Right lobe of liver (tissue), 6 donors: Measurements from ENCODE around the gene AEBP1. TPM values are rescaled to one million over a fixed set of nuclear protein-coding genes. Genes with fewer than 3 reads are reported as not detected.

ENCODE experiments used
- ATAC-seq, 4 donors: fragments of 200-7000 bp; cut with Tn5 transposase; one replicate each; pipeline ENCODE4 v1.9.1; 2020; ENCODE audit warnings: mild to moderate bottlenecking in 4 of 4, moderate library complexity in 4 of 4
- DNase-seq, 3 donors: peaks; one replicate each; pipeline ENCODE4 v3.0.0-alpha.2; 2020
- H3K27ac ChIP-seq, 3 donors: fragments of 200-600 bp; one replicate each; pipeline ENCODE4 v1.8.0; 2022
- H3K27me3 ChIP-seq, 2 donors: fragments of 200-600 bp; one replicate each; pipeline ENCODE4 v1.8.0; 2022
- H3K36me3 ChIP-seq, 4 donors: fragments of 200-600 bp; sonication (generic) in 1 of 4; one replicate each; pipeline versions ENCODE4 v1.5.1 to v1.8.0; 2017 to 2022; ENCODE audit warnings: control low read depth in 1 of 4
- H3K4me1 ChIP-seq, 4 donors: fragments of 200-600 bp; sonication (generic) in 1 of 4; one replicate each; pipeline versions ENCODE4 v1.5.1 to v1.8.0; 2017 to 2022; ENCODE audit warnings: control low read depth in 1 of 4
- H3K4me3 ChIP-seq, 3 donors: fragments of 200-600 bp; one replicate each; pipeline ENCODE4 v1.8.0; 2022
- H3K9me3 ChIP-seq, 4 donors: fragments of 200-600 bp; sonication (generic) in 1 of 4; one replicate each; pipeline versions ENCODE4 v1.5.1 to v1.8.0; 2017 to 2022; ENCODE audit warnings: control low read depth in 1 of 4
- CTCF ChIP-seq, 4 donors: fragments of 200-600 bp in 3 of 4; fragments of 450-650 bp in 1 of 4; IDR thresholded peaks; one replicate each; pipeline versions ENCODE4 v1.5.1 to v1.8.0; 2016 to 2022; ENCODE audit warnings: antibody characterized with exemption in 4 of 4, mild to moderate bottlenecking in 2 of 4
- POLR2A ChIP-seq: fragments of 450-650 bp; IDR thresholded peaks from one replicate; pipeline ENCODE4 v1.6.1; 2017; ENCODE audit warnings: antibody characterized with exemption, mild to moderate bottlenecking
- WGBS: methylation state at CpG from one replicate; pipeline ENCODE4 v1.1.6; 2018; ENCODE audit warnings: low coverage, low lambda C conversion rate; ENCODE audit not compliant: insufficient coverage; ENCODE audit errors: missing lambda C conversion rate; 5-methylcytosine and 5-hydroxymethylcytosine counted together
- intact Hi-C, 2 donors: fragments of 100-400 bp; cut with DNase I; formaldehyde crosslinking; loops; one replicate each; pipeline versions ENCODE4 v1.11.2 to v1.14.1; 2022
- total RNA-seq, 6 experiments: library from RNA; depleted of rRNA in 2 of 6; stranded (reverse); fragments of >200 nt in 2 of 6; fragmentation: NEBNext Ultra II Directional in 3 of 6; extraction: Animal tissue kit (Norgen Biotek cat#: 25700) in 3 of 6; gene quantifications; one replicate each; pipeline versions ENCODE4 v1.1.0 to v1.2.4, GENCODE V29; 2016 to 2023
- donor health status: DM: no; HTN: yes; CAD: no.
- donor health status: DM: no; HTN: no; CAD: no.
- donor health status: DM: no; HTN: no; CAD: no.
- donor health status: DM: no; HTN: yes; CAD: no.
- donor health status: DM: no; HTN: yes; CAD: no.

The AEBP1 gene
- total RNA-seq, 6 experiments from 2014 or later: 7.8 to 37.8 (median 14.3) TPM

DNA sequence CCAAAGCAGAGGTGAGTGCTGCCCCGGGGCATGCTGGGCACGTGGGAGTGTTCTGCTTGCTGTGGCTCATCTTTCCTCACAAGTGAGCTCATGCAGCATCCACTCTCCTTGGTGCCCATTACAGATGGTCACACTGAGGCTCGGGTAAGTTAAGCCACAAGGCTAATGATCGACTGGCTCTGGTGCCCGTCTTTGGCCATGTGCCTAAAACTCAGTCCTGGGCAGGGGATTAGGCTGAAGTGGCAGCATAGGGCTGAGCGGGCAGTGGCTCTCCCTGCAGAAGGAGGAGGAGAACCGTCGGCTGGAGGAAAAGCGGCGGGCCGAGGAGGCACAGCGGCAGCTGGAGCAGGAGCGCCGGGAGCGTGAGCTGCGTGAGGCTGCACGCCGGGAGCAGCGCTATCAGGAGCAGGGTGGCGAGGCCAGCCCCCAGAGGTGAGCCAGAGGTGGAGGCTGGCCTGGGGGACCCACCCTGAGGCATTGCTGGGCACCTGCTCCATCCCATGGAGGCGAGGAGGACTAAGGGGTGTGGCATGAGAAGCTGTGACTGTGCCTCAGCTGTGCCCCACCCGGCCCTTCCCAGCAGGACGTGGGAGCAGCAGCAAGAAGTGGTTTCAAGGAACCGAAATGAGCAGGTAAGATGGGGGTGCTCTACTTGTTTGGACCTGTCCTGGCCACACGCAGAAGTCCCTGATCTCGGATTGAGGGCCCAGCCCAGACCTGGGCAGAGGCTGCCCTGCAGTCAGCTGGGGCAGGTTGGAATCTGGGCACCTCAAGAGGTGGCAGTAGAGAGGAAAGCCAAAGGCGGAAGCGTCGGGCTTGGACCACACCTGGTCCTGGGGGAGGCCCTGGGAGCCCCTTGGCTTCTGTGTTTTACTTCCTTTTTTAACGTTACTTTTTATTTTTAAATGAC lies 46.0 kb upstream of the AEBP1 start:
- 90% methylated on average over 11 of the region's 30 CpGs for WGBS
- DNase-seq (peak in 2 of 3 donors; percentile 37 to 42), ATAC-seq (no peak)
- Histone ChIP-seq H3K27me3 (no peaks in the 10 kb centered on the region), H3K4me1 (peaks cover 0 to 12% (median 3%) of the 10 kb centered on the region in 4 donors), H3K9me3 (no peaks in the 10 kb centered on the region), H3K4me3 (no peak overlapping the region), H3K36me3 (peaks cover 0 to 58% (median 31%) of the 10 kb centered on the region in 4 donors), H3K27ac (no peak overlapping the region)
- intact Hi-C loops: no loop called here
- no peak for TF ChIP-seq POLR2A
- TF ChIP-seq CTCF (IDR thresholded peaks at IDR 0.05): no peak

DNA sequence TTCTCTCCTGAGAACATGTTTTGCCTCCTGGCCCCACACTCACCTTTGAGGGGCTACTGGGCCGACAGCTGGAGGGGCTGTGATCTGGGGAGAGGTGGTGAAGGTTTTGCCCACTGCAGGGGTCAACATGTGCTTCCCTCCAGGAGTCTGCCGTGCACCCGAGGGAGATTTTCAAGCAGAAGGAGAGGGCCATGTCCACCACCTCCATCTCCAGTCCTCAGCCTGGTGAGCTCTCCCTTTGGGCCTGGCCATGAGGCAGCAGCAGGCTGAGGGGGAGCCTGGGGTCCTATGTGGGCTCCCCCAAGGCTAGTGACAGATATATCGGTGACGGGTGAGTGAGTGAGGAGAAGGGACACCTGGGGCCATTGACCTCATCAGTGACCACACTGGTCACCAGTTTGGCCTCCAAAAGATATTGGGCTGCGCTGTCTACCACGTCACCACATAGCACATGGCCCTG lies 45.4 kb upstream of the AEBP1 start:
- Histone ChIP-seq H3K4me3 (no peak overlapping the region), H3K27ac (no peak overlapping the region), H3K4me1 (peaks cover 0 to 19% (median 3%) of the 10 kb centered on the region in 4 donors), H3K9me3 (no peaks in the 10 kb centered on the region), H3K36me3 (peaks cover 0 to 57% (median 29%) of the 10 kb centered on the region in 4 donors), H3K27me3 (no peaks in the 10 kb centered on the region)
- WGBS: 80% methylated on average over 3 of the region's 7 CpGs
- TF ChIP-seq CTCF (IDR thresholded peaks at IDR 0.05) (no peak), POLR2A (no peak)
- intact Hi-C loops: no loop called here
- DNase-seq (peak in 2 of 3 donors; percentile 30 to 36), ATAC-seq (no peak)

GRCh38 chr7:44059219-44060090 lies 44.7 kb upstream of the AEBP1 start:
- H3K27ac ChIP-seq: no peak overlapping the region
- H3K36me3 ChIP-seq: peaks cover 0 to 55% (median 27%) of the 10 kb centered on the region in 4 donors
- H3K4me3 ChIP-seq: no peak overlapping the region
- no peaks in the 10 kb centered on the region for H3K9me3 ChIP-seq
- ATAC-seq (no peak), DNase-seq (peak in 2 of 3 donors; percentile 39 to 50)
- TF ChIP-seq CTCF (IDR thresholded peaks at IDR 0.05) (no peak), POLR2A (no peak)
- WGBS: no CpG with 5 or more reads among the region's 14 CpGs
- peaks cover 0 to 19% (median 3%) of the 10 kb centered on the region in 4 donors for H3K4me1 ChIP-seq
- H3K27me3 ChIP-seq: no peaks in the 10 kb centered on the region
- intact Hi-C loops: no loop called here

GRCh38 chr7:44060091-44060947 lies 43.8 kb upstream of the AEBP1 start:
- Histone ChIP-seq H3K4me1 (peaks cover 0 to 19% (median 3%) of the 10 kb centered on the region in 4 donors), H3K4me3 (no peak overlapping the region), H3K9me3 (no peaks in the 10 kb centered on the region), H3K36me3 (peaks cover 0 to 55% (median 27%) of the 10 kb centered on the region in 4 donors), H3K27me3 (no peaks in the 10 kb centered on the region), H3K27ac (no peak overlapping the region)
- no peak for TF ChIP-seq CTCF (IDR thresholded peaks at IDR 0.05)
- no peak for TF ChIP-seq POLR2A
- DNase-seq (peak in 2 of 3 donors; percentile 42 to 49), ATAC-seq (no peak)
- WGBS: 90% methylated on average over 4 of the region's 21 CpGs
- intact Hi-C loops: no loop called here
